GM18951 (cell line): ENCODE data around the gene DPH6.

Source experiments
- POLR2A ChIP-seq: IDR thresholded peaks from 4 replicates; pipeline ENCODE4 v1.6.1; 2011; ENCODE audit warnings: mild to moderate bottlenecking; ENCODE audit not compliant: insufficient read length, insufficient read depth; ENCODE audit errors: extremely low read depth
- in situ Hi-C: fragments of 300-500 bp; cut with MboI; formaldehyde crosslinking; loops from one replicate; pipeline ENCODE4 v1.12.0; 2022; ENCODE audit warnings: low sequenced_read_pairs, mixed read lengths, inconsistent platforms; ENCODE audit not compliant: unreplicated experiment

Gene DPH6

GRCh38 chr15:35487417-35487816, 58.5 kb downstream of the DPH6 start:
- TF ChIP-seq POLR2A, result no peak
- in situ Hi-C loops, result no loop called here

- no peak for TF ChIP-seq POLR2A
- in situ Hi-C loops, result no loop called here
Measured at GRCh38 chr15:35486296-35486695, 59.7 kb downstream of the DPH6 start.

- in situ Hi-C loops, result no loop called here
- no peak for TF ChIP-seq POLR2A
Measured at GRCh38 chr15:35485411-35485810, 60.6 kb downstream of the DPH6 start.

DNA sequence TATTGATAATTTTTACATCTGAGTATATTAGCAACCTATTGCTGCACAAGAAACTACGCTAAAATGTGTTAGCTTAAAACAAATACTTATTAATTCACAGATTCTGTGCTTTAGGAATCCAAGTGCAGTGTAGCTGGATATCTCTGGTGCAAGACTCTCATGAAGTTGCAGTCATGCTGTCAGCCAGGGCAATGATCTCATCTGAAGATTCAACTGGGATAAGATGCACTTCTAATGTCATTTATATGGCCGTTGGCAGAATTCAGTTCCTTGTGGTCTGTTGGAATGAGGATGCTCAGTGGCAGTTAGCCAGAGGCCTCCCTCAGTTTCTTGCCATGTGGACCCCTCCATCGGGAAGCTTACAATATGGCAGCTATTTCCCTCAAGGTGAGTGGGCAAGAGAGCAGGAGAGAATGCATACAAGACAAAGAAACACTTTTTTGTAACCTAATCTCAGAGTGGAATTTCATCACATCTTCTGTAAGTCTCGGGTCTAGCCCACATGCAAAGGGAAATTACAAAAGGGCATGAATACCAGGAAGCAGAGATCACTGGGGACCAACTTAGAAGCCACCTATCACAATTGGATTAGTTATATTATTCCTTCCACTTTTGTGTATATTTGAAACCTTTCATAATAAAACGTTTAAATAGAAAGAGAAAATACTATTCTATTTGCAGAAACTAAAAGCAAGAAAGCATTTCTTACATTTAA, 61.6 kb downstream of the DPH6 start:
- no peak for TF ChIP-seq POLR2A
- in situ Hi-C loops, result no loop called here

- in situ Hi-C loops, result no loop called here
- no peak for TF ChIP-seq POLR2A
Measured at GRCh38 chr15:35481992-35482391, 64.0 kb downstream of the DPH6 start.

- in situ Hi-C loops, result no loop called here
- no peak for TF ChIP-seq POLR2A
Measured at GRCh38 chr15:35481064-35481463, 64.9 kb downstream of the DPH6 start.

- TF ChIP-seq POLR2A, result no peak
- in situ Hi-C loops, result no loop called here
Measured at GRCh38 chr15:35479423-35479822, 66.5 kb downstream of the DPH6 start.

DNA sequence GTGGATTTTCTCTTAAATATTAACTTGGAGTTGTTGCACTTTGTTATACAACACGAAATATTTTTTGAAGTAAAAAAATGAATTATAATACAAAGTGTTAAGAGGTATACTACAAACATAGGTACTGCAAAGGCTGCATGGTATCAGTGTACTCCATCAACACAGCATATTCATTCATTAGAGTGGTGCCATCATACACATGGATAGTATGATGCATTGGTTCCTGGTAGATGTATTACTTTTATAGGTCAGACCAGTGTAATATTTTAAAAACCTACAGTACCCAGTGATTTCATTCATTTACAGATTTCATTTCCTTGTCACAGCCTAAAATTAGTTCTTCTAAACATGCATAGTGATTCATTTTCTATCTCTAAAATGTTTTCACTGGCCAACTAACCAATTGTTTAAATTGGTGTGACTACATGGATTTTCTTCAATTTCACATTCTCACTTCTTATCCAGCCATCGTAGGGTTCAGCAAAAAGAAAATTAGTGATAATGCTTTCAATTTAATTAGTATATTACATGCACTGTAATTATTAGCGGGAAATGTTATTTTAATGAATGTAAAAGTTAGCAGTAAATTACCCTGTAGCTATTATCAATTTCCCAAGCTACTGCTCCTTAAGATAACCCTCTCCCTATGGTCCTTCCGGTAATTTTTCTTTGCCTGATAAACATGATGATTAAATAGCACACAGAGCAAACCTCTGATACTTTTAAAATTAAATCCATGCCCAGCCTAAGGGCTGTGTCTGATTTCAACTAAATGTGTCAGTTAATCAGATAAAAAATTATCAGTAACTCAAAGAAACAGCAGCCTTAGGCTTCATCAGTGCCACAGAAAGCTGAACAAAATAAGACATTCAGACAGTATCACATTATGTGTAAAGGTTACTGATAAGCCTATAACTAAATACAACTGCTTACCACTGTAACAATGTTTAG, 68.4 kb downstream of the DPH6 start:
- in situ Hi-C loops, result no loop called here
- TF ChIP-seq POLR2A, result no peak

DNA sequence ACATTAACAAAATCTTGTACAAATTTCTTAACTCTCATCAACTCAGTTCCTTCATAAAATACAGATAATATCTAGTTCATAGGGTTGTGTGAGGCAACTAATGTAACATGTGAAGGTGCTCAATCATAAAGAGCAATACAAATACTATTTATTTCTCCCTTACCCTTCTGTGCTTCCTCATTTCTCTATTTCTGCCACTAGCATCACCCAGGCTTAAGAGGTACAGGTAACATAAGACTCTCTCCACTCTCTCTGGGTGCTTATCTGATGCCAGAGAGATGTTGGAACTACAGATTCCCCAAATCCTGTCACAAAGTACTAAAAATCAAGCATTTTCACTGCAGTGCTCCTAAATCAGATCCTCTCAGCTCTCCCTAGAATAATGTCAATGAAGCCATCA, 74.9 kb downstream of the DPH6 start:
- in situ Hi-C loops, result no loop called here

DNA sequence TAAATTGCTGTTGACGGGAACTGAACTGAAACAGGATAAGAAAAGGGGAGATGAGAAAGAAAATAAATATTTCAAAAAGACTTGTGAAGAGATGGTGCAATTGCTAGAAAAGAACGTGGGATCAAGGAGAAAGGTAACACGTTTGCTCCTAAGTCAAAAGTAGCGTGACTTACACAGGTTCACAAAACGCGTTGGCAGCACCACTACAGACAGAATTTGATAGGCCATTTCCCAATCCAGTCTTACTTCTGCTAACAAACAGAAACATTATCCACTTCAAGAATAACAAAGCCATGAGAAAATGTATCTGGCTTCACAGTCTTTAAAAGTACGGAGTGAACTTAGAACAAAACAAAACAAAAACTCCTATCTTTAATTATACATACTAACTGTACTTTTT, 75.5 kb downstream of the DPH6 start:
- in situ Hi-C loops, result no loop called here
- no peak for TF ChIP-seq POLR2A

More for the DNA sequence above, 74.9 kb downstream of the DPH6 start:
- no peak for TF ChIP-seq POLR2A

DNA sequence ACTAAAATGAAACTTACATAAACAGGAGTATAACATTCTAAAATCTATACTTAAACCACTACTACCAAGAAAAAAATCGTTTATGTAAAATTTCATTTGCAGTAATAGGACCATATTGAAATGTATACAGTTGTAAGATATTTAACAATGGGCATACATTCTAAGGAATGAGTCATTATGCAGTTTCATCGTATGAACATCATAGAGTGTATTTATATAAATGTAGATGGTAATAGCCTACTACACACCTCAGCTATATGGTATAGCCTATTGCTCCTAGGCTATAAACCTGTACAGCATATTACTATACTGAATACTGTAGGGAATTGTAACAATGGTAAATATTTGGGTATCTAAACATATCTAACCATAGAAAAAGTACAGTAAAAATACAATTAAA, 79.5 kb downstream of the DPH6 start:
- in situ Hi-C loops, result no loop called here
- no peak for TF ChIP-seq POLR2A

DNA sequence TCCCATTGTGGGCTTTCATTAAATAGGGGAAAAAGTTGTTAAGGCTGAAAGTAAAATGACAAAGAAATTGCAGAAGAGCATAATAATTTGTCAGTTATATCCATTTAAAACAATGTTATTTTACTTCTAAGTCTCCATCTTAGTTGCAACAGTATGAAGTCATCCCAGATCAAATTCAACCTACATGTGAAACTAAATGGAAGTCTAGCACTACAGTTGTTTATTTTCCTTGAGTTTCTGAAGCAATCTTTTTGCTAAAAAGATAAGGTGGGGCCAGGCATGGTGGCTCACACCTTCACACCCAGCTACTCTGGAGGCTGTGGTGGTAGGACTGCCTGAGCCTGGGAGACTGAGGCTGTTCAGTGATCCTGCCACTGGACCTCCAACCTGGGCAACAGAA, 80.2 kb downstream of the DPH6 start:
- in situ Hi-C loops, result no loop called here
- TF ChIP-seq POLR2A, result no peak

- in situ Hi-C loops, result no loop called here
Measured at GRCh38 chr15:35460616-35461015, 85.3 kb downstream of the DPH6 start.

DNA sequence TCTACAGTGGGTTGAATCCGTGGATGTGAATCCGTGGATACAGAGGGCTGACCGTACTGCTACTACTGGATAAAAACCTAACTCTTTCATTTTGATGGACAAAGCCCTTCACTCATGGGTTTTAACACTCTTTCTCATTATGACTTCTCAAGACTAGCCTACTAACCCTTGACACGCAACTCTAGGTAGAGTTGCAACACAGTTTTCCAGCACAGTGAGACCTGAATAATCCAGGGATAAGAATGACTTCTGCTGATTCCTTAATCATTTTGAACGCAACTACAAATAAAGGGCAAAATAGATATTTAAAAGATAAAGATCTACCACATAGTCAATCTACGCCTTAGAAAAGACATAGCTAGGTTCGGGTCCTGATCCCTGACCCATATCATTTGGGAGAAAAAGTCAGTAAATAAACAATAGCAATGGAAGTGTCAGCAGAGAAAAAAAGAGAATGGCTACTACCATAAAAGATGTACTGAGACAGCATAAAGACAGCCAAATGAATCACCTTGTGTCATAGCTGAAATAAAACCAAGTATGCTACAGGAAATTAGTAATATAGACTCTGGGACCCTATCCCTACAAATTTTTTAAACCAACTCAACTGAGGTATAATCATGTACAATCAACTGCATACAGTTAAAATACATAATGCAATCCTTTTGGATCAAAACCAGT, 87.6 kb downstream of the DPH6 start:
- TF ChIP-seq POLR2A, result no peak
- in situ Hi-C loops, result no loop called here

More at GRCh38 chr15:35460616-35461015, 85.3 kb downstream of the DPH6 start:
- TF ChIP-seq POLR2A, result no peak

- TF ChIP-seq POLR2A, result no peak
- in situ Hi-C loops, result no loop called here
Measured at GRCh38 chr15:35455201-35455600, 90.8 kb downstream of the DPH6 start.
